K562 (cell line): ENCODE data around the gene CAMK2N1. TPM values are rescaled to one million over a fixed set of nuclear protein-coding genes. Genes with fewer than 3 reads are reported as not detected.

Experiments
- CCAR2 ChIP-seq: fragments of 200-400 bp; formaldehyde crosslinking; IDR thresholded peaks from 2 replicates; pipeline ENCODE4 v1.6.1; 2017; ENCODE audit warnings: mild to moderate bottlenecking, low read depth, low read length
- CHD1 ChIP-seq: fragments of 200-600 bp; sonication (generic); IDR thresholded peaks from one replicate; pipeline ENCODE4 v1.6.1; 2012; ENCODE audit warnings: mild to moderate bottlenecking, moderate library complexity, low read length, inconsistent platforms
- ELK1 ChIP-seq: sonication (generic); formaldehyde crosslinking; IDR thresholded peaks from 2 replicates; pipeline ENCODE4 v1.8.1; 2022; ENCODE audit warnings: missing genetic modification reagents
- HDAC1 ChIP-seq, 2 experiments: fragments of 450-650 bp; IDR thresholded peaks; 2 replicates each; pipeline ENCODE4 v1.6.1; 2016 to 2017; ENCODE audit warnings: inconsistent platforms in 1 of 2, mild to moderate bottlenecking in 1 of 2, moderate library complexity in 1 of 2
- NCOA2 ChIP-seq, 2 experiments: fragments of 450-650 bp; IDR thresholded peaks; 2 replicates each; pipeline ENCODE4 v1.6.1; 2018; ENCODE audit warnings: mild to moderate bottlenecking in 2 of 2, moderate library complexity in 1 of 2; ENCODE audit not compliant: partially characterized antibody in 2 of 2
- NFATC3 ChIP-seq: fragments of 450-650 bp; IDR thresholded peaks from 2 replicates; pipeline ENCODE4 v1.6.1; 2017; ENCODE audit warnings: mild to moderate bottlenecking
- NFYB ChIP-seq: IDR thresholded peaks from 2 replicates; pipeline ENCODE4 v1.6.1; 2011; ENCODE audit warnings: mild to moderate bottlenecking, moderate library complexity; ENCODE audit not compliant: insufficient read length; ENCODE audit errors: extremely low read depth
- NKRF ChIP-seq: fragments of 450-650 bp; IDR thresholded peaks from 2 replicates; pipeline ENCODE4 v1.6.1; 2016; ENCODE audit warnings: borderline replicate concordance
- PATZ1 ChIP-seq: fragments of 250-450 bp; sonication (Bioruptor Pico); IDR thresholded peaks from 2 replicates; pipeline ENCODE4 v1.5.0; 2020; ENCODE audit warnings: mild to moderate bottlenecking, borderline replicate concordance
- ZBTB11 ChIP-seq, 3 experiments: fragments of 200-800 bp in 1 of 3; fragments of 250-450 bp in 1 of 3; fragments of 450-650 bp in 1 of 3; sonication (Bioruptor Pico) in 1 of 3; sonication (Bioruptor generic) in 1 of 3; formaldehyde crosslinking in 1 of 3; IDR thresholded peaks; 2 replicates each; pipeline versions ENCODE4 v1.6.1 to v1.8.0; 2016 to 2022; ENCODE audit warnings: mild to moderate bottlenecking in 2 of 3, missing genetic modification characterization in 2 of 3, missing compliant biosample characterization in 1 of 3, moderate library complexity in 1 of 3
- ZNF133 ChIP-seq: fragments of 250-450 bp; sonication (Bioruptor Pico); IDR thresholded peaks from 2 replicates; pipeline ENCODE4 v1.4.0; 2020; ENCODE audit warnings: mild to moderate bottlenecking
- ZNF146 ChIP-seq: IDR thresholded peaks from one replicate; pipeline ENCODE4 v1.6.1; 2018; ENCODE audit warnings: missing compliant biosample characterization; ENCODE audit not compliant: unreplicated experiment
- ZNF212 ChIP-seq: fragments of 450-650 bp; formaldehyde crosslinking; IDR thresholded peaks from 2 replicates; pipeline ENCODE4 v1.4.0; 2020; ENCODE audit warnings: mild to moderate bottlenecking
- ZNF384 ChIP-seq: IDR thresholded peaks from 2 replicates; pipeline ENCODE4 v1.6.1; 2012; ENCODE audit warnings: low read depth, low read length, improper control_type of control experiment
- ZNF408 ChIP-seq: fragments of 250-450 bp; sonication (Bioruptor Pico); IDR thresholded peaks from 2 replicates; pipeline ENCODE4 v1.4.0; 2020; ENCODE audit warnings: low read depth, mild to moderate bottlenecking, moderate library complexity
- ZNF77 ChIP-seq: fragments of 250-450 bp; sonication (Bioruptor Pico); IDR thresholded peaks from 2 replicates; pipeline ENCODE4 v1.5.0; 2020
- polyA plus RNA-seq, 8 experiments: library from polyadenylated mRNA; depleted of rRNA in 4 of 8; stranded (reverse) in 5 of 8; unstranded in 3 of 8; fragments of >200 nt; fragmentation: Nextera tagmentation in 2 of 8; fragmentation: Illumina TruSeq in 1 of 8; extraction: Ambion mirVana in 2 of 8; extraction: Trizol in 1 of 8; gene quantifications; 2 replicates each; pipeline versions ENCODE4 v1.2.1 to v1.2.3, GENCODE V29; 2011 to 2014; ENCODE audit warnings: inconsistent platforms in 1 of 8, missing spikeins in 1 of 8
- total RNA-seq, 7 experiments: library from RNA; depleted of rRNA in 6 of 7; stranded (reverse); fragments of >200 nt in 6 of 7; fragmentation: Illumina TruSeq in 2 of 7; extraction: Trizol in 2 of 7; gene quantifications; 2 replicates each; pipeline versions ENCODE4 v1.2.1 to v1.2.3, GENCODE V29; 2011 to 2021; ENCODE audit warnings: low replicate concordance in 1 of 7
- TF ChIP-seq, protein P1 (sequence below): sonication (generic); formaldehyde crosslinking; IDR thresholded peaks from 2 replicates; pipeline ENCODE4 v1.8.0; 2022; ENCODE audit warnings: mild to moderate bottlenecking, missing genetic modification reagents

CAMK2N1 gene
- total and polyA plus RNA-seq, 9 of the 15 experiments (the other 6 are each of a cell fraction or from before 2014, with no cell fraction given), result 0.09 to 1.4 (median 0.34) TPM

DNA sequence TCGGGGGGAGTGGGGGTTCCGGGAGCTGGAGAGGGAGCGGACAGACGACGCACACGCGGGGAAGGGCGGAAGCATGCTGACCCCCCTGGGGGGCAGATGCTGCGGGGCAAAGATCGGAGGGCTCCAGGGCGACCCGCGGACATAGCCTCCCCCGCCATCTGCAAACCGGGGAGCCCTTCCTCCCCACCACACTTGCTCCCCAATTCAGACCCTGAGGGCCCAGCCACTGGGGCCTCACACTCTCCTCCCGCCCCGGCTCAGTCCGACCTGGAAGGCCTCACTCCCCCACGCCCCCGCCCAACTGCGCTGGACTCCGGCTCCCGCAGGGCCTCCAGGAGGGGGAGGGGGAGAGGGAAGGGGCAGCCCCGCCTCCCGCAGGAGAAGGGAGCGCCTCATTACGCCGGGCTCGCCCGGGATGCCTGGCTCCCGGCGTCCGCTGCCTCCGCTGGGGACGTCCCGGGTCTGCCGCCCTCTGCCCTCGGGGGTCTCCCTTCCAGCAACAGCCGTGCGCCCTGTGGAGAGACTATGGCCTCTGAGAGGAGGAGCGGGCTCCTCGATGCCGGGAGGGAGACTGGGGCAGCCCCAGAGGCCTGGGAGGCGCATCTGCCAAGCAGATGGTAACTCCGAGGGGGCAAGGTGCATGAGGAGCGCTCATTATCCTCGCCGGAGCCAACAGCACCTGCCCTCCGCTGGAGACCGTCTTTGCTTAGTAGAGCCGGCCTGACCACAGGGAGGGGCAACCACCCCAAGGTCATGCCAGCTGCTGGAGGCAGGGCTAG is 636 bp upstream of the CAMK2N1 start (continued):
- TF ChIP-seq CCAR2 (no peak), NCOA2 (IDR thresholded peaks at IDR 0.05; ENCODE audit: partially characterized antibody in 2 of 2) (no peak), ZNF212 (CRISPR knock-in tag) (no peak), ZNF408 (no peak), ZBTB11 (CRISPR knock-in tag; IDR thresholded peaks at IDR 0.05) (no peak), NKRF (no peak), NFATC3 (no peak), HDAC1 (IDR thresholded peaks at IDR 0.05) (no peak), ZNF77 (CRISPR knock-in tag) (no peak), PATZ1 (CRISPR knock-in tag) (no peak), ZNF384 (no peak), ELK1 (CRISPR knock-in tag) (no peak), ZNF133 (CRISPR knock-in tag) (no peak), CHD1 (no peak), ZNF146 (CRISPR knock-in tag) (no peak), NFYB (no peak)
- TF ChIP-seq, protein P1, sequence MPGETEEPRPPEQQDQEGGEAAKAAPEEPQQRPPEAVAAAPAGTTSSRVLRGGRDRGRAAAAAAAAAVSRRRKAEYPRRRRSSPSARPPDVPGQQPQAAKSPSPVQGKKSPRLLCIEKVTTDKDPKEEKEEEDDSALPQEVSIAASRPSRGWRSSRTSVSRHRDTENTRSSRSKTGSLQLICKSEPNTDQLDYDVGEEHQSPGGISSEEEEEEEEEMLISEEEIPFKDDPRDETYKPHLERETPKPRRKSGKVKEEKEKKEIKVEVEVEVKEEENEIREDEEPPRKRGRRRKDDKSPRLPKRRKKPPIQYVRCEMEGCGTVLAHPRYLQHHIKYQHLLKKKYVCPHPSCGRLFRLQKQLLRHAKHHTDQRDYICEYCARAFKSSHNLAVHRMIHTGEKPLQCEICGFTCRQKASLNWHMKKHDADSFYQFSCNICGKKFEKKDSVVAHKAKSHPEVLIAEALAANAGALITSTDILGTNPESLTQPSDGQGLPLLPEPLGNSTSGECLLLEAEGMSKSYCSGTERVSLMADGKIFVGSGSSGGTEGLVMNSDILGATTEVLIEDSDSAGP (CRISPR knock-in tag), result no peak
